ENCODE results near the gene DPYD.

GRCh38 chr1:97533358-97533757, 387.5 kb downstream of the DPYD start:
- no peak for TF ChIP-seq CTCF (IDR thresholded peaks at IDR 0.05)
- no peak for TF ChIP-seq POLR2A (IDR thresholded peaks at IDR 0.05)

Data from sigmoid colon (tissue), 3 donors.